Measurements from ENCODE around the gene SENP6.
A peak's percentile ranks its signal among the peaks of the same experiment; 100 is the strongest.

SENP6 gene

DNA sequence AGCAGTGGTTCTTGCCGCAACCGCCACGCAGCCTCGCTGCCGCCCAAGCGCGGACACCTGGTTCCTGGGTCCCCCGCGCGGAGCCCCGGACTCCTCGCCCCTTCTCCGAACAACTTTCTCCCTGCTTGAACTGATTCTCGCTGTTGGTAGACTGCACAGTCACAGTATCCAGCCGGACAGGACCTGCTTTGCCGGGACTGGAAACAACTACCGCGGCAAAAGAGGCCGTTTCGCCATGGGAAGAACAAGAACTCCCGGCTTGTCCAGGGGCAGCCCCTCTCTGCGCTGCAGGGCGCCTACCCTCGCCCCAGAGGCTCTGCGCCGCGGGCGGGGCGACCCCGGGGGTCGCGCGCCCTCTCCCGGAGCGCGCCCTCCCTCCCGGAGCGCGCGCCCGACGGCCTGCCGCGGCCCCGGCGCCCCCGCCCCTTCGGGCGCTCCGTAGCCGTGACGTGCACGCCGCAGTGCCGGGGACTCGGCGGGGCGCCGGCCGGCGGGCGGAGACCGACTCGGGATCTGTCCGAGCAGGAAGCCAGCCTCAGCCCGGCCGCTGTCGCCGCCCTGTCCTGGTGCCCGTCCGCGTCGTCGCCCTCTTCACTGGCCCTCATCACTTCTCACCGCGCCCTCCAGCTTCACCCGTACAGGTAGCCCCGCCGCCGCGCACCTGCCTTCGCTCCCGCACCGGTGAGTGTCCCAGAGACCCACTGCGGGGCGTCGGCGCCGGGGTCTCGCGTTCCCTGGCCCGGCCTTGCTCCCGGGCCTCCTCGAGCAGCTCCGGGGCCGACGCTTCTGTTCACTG lies 147.3 kb downstream of the SENP6 start, which contains the start of gene MYO6:
Gene MYO6, plus strand, starts transcription at position 497 of the 796 bp plus-strand sequence. CDS start 68,309 bp downstream, outside the sequence.
- DNase-seq, result peak; percentile 53

DNA sequence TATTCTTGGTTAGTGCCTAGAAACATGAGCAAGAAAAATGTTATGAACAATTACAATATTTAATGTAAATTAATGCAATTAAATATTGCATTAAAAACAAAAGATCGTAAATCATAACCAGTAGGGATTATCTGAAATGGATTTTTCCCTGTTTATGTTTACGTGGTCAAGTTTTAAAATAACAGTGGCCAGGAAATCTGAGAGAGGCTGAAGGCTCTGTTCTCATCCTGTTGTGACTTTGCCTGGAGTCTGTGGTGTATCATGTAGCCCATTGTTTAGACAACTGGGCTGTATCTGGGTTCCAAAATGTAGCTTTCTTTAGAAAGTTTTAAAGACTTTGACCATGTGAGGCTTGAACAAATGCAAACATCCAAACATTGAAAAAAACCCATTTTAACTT lies 149.8 kb downstream of the SENP6 start:
- no peak for DNase-seq

DNA sequence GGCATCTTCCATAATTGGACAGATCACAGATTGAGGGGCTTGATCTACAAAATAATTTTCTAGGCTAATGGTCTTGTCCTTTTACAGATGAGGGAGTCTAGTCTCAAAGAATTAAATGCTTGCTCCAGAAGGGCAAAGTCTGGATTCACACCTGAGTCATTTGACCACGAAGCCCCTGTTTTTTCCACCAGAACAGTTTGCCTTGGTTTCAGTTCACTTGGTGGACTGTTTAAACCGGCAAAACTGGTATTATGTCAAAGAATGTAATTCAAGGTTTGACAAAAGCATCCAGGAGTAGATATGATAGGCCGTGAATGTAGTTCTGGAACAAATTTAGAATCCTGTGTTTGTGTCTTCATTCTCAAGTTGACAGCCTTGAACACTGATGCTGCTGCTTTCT lies 150.7 kb downstream of the SENP6 start:
- DNase-seq, result no peak

- no peak for DNase-seq
Measured at GRCh38 chr6:75755704-75756103, 154.0 kb downstream of the SENP6 start.

DNA sequence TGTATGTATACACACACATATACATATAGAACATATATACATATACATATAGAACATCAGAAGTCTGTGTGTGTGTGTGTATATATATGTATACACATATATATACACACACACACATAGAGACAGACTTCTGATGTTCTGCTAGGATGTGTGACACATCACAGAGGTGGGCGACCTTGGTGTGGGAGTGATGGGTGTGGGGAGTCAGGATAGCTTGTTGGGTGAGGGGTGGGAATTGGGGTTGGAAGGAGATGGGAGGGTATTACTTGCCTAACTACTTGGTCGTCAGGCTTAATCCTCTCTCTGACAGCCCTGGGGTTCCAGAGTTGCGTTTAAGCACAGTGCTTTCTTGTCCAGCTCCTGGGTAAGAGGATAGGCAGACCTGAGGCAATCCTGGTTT lies 155.6 kb downstream of the SENP6 start:
- no peak for DNase-seq

DNA sequence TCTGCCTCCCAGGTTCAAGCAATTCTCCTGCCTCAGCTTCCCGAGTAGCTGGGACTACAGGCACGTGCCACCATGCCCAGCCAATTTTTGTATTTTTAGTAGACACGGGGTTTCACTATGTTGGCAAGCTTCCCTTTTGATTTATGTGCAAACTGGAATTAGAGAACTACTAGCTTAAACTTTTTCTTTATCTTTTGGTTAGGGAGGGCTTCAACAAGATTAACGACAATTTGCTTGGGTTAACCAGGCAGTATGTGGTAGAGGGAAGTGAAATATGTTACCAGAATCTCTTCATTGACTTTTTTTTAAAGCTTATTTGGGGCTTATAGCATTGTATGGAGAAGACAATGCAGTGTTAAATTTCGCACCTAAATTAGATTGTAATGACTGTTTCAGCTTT lies 156.4 kb downstream of the SENP6 start:
- no peak for DNase-seq

DNA sequence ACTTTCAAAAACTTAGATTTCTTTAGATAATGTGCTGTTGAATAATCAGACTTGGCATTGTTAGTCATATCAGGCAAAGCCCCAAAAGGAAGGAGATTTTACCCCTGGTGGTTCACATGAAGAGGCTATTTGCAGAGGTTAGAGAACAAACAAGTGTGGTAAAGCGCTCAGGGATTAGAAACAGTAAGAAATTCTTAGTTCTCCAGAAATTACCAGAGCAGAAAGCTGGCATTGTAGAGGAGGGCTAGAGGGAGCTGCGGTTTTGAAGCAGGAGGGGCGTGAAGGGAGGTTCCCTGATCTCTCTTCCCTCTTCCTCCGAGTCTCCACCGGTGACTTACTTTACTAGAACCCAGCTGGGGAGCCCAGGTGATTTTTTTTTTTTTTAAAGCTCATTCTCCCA lies 157.5 kb downstream of the SENP6 start:
- no peak for DNase-seq

- DNase-seq, result no peak
Measured at GRCh38 chr6:75760320-75760719, 158.6 kb downstream of the SENP6 start.

GRCh38 chr6:75761489-75761888 lies 159.8 kb downstream of the SENP6 start:
- no peak for DNase-seq

- no peak for DNase-seq
Measured at GRCh38 chr6:75762063-75762462, 160.4 kb downstream of the SENP6 start.

DNA sequence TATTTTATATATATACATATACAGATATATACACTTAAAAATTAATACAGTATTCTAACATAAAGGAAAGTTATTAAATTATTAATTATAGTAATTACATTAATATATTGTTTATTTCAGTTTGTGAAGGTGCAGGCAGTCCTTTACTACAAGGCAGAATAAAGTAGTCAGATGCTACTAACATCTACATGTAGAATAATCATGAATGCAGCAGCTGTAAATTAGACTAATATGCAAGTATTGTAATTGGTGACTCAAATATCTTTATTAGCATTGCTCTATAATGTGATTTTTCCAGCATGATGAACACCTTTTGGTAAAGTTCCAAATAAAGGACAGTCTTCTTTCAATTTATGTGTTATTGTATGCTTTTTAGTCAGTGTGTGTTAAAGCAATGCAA lies 164.7 kb downstream of the SENP6 start:
- no peak for DNase-seq

Measured in CD4-positive, alpha-beta T cell treated with Interleukin-12 subunit alpha and Interleukin-12 subunit beta, for 1 hour (primary cell).